K562 (cell line): ENCODE results near the gene LCE3A. TPM values are rescaled to one million over a fixed set of nuclear protein-coding genes. Genes with fewer than 3 reads are reported as not detected.

Source experiments
- ATAC-seq: fragments of 200-7000 bp; cut with Tn5 transposase; 3 replicates; pipeline ENCODE4 v1.9.1; 2020; ENCODE audit warnings: moderate library complexity
- BruUV-seq: library from RNA; stranded (reverse); fragments of 400-500 nt; replicated peaks from 2 replicates; lab custom pipeline; 2021; lab: Mats Ljungman, UMichigan
- CTCF ChIA-PET: fragments of 300-600 bp; formaldehyde crosslinking; extraction: SDS; loops from one replicate; lab custom pipeline; 2021; ENCODE audit warnings: low intra/inter-chr PET ratio; lab: Yijun Ruan, JAX
- POLR2A ChIA-PET: fragments of 300-600, 350-650 bp; sonication (Branson Sonifier 250); formaldehyde crosslinking; extraction: SDS; loops from one replicate; lab custom pipeline; 2021; ENCODE audit warnings: antibody characterized with exemption, inconsistent platforms; lab: Yijun Ruan, JAX
- DNase-seq, 4 experiments: peaks; one replicate each; pipeline versions ENCODE4 v3.0.0 to v3.0.0-alpha.2; 2011 to 2018; ENCODE audit warnings: low spot score in 3 of 4, mixed read lengths in 3 of 4; ENCODE audit errors: extremely low read depth in 1 of 4
- FAIRE-seq: peaks from 2 replicates; lab custom pipeline; 2011; peaks lifted over from hg19 to GRCh38; lab: Jason Lieb, UNC
- H2AFZ ChIP-seq: 2 replicates; pipeline ENCODE4 v1.6.0; 2011; ENCODE audit warnings: low read depth, low read length, control low read depth, inconsistent platforms
- H3K27ac ChIP-seq: fragments of 200-600 bp; 3 replicates; pipeline ENCODE4 v1.8.0; 2011; ENCODE audit warnings: low read depth, mild to moderate bottlenecking, control low read depth, inconsistent platforms, low read length, moderate library complexity, mixed read lengths; ENCODE audit errors: extremely low read depth
- H3K27me3 ChIP-seq, 2 experiments: fragments of 300-600 bp in 1 of 2; 2 replicates in 1 of 2; 3 replicates in 1 of 2; pipeline versions ENCODE4 v1.6.0 to v1.8.0; 2011; ENCODE audit warnings: inconsistent platforms in 2 of 2, low read length in 2 of 2, mild to moderate bottlenecking in 1 of 2, mixed read lengths in 1 of 2, moderate library complexity in 1 of 2; ENCODE audit not compliant: control insufficient read depth in 2 of 2, insufficient read depth in 2 of 2
- H3K36me3 ChIP-seq: fragments of 300-600 bp; 3 replicates; pipeline ENCODE4 v1.8.0; 2011; ENCODE audit warnings: mild to moderate bottlenecking, low read length, inconsistent platforms; ENCODE audit not compliant: control insufficient read depth, insufficient read depth
- H3K4me1 ChIP-seq, 2 experiments: fragments of 200-600 bp in 1 of 2; replicated peaks in 1 of 2; 2 replicates in 1 of 2; 3 replicates in 1 of 2; pipeline versions ENCODE4 v1.5.1 to v1.8.0; 2011; ENCODE audit warnings: inconsistent platforms in 2 of 2, low read length in 2 of 2, mild to moderate bottlenecking in 1 of 2, mixed read lengths in 1 of 2, moderate library complexity in 1 of 2; ENCODE audit not compliant: control insufficient read depth in 2 of 2, insufficient read depth in 2 of 2
- H3K4me2 ChIP-seq: 2 replicates; pipeline ENCODE4 v1.6.1; 2011; ENCODE audit warnings: low read length, control low read depth, inconsistent platforms, mixed read lengths; ENCODE audit not compliant: insufficient read depth
- H3K4me3 ChIP-seq: fragments of 200-600 bp; sonication (generic), shearing (Covaris generic); 2 replicates; pipeline ENCODE4 v1.5.1; 2016; ENCODE audit warnings: control low read depth, inconsistent platforms
- H3K79me2 ChIP-seq: fragments of 200-600 bp; 3 replicates; pipeline ENCODE4 v1.8.0; 2011; ENCODE audit warnings: low read length, inconsistent platforms; ENCODE audit not compliant: control insufficient read depth, insufficient read depth
- H3K9ac ChIP-seq, 2 experiments: 2 replicates each; pipeline versions ENCODE4 v1.6.0 to v1.6.1; 2011; ENCODE audit warnings: low read depth in 2 of 2, low read length in 2 of 2, control low read depth in 1 of 2, inconsistent platforms in 1 of 2, mild to moderate bottlenecking in 1 of 2, mixed read lengths in 1 of 2; ENCODE audit not compliant: insufficient read depth in 1 of 2
- H3K9me1 ChIP-seq: one replicate; pipeline ENCODE4 v1.6.0; 2011; ENCODE audit warnings: inconsistent platforms, mild to moderate bottlenecking, low read length, moderate library complexity; ENCODE audit not compliant: control insufficient read depth, insufficient read depth
- H3K9me3 ChIP-seq: replicated peaks from 2 replicates; pipeline ENCODE4 v1.5.1; 2011; ENCODE audit warnings: low read depth, low read length, inconsistent platforms; ENCODE audit not compliant: control insufficient read depth, insufficient read depth
- H4K20me1 ChIP-seq: replicated peaks from 2 replicates; pipeline ENCODE4 v1.6.1; 2011; ENCODE audit warnings: low read length, inconsistent platforms, mixed read lengths; ENCODE audit not compliant: control insufficient read depth, insufficient read depth
- JUND ChIP-seq, 2 experiments: IDR thresholded peaks; 2 replicates in 1 of 2; 3 replicates in 1 of 2; pipeline ENCODE4 v1.6.1; 2011; ENCODE audit warnings: borderline replicate concordance in 2 of 2, low read depth in 2 of 2, low read length in 2 of 2, improper control_type of control experiment in 1 of 2, missing biosample characterization in 1 of 2, missing genetic modification characterization in 1 of 2, missing genetic modification reagents in 1 of 2
- RAD21 ChIP-seq, 2 experiments: fragments of 250-450 bp in 1 of 2; fragments of 450-650 bp in 1 of 2; sonication (Bioruptor Pico) in 1 of 2; formaldehyde crosslinking in 1 of 2; IDR thresholded peaks in 1 of 2; conservative IDR thresholded peaks in 1 of 2; 2 replicates each; pipeline versions ENCODE4 v1.4.0 to v1.8.0; 2020 to 2022; ENCODE audit warnings: mild to moderate bottlenecking in 2 of 2, moderate library complexity in 1 of 2
- RBM22 ChIP-seq: fragments of 200-400 bp; formaldehyde crosslinking; IDR thresholded peaks from 2 replicates; pipeline ENCODE4 v1.6.1; 2018; ENCODE audit warnings: low read length, low read depth; ENCODE audit not compliant: poor library complexity, severe bottlenecking
- SIX5 ChIP-seq, 2 experiments: IDR thresholded peaks; 2 replicates each; pipeline ENCODE4 v1.6.1; 2011; ENCODE audit warnings: low read length in 2 of 2, borderline replicate concordance in 1 of 2, low read depth in 1 of 2, mild to moderate bottlenecking in 1 of 2, moderate library complexity in 1 of 2; ENCODE audit not compliant: insufficient read depth in 1 of 2
- STAT5B ChIP-seq: fragments of 250-450 bp; sonication (Bioruptor Pico); IDR thresholded peaks from 2 replicates; pipeline ENCODE4 v1.8.0; 2021; ENCODE audit warnings: mild to moderate bottlenecking, inconsistent platforms
- TBL1XR1 ChIP-seq, 2 experiments: IDR thresholded peaks; 2 replicates each; pipeline ENCODE4 v1.6.1; 2012; ENCODE audit warnings: improper control_type of control experiment in 2 of 2, low read length in 2 of 2, mild to moderate bottlenecking in 1 of 2
- WGBS: fragments of 100-300 bp; shearing (Covaris generic); methylation state at CpG from one replicate; pipeline ENCODE4 v1.1.6; 2016; ENCODE audit warnings: low coverage, mixed read lengths; ENCODE audit not compliant: insufficient coverage; ENCODE audit errors: missing lambda C conversion rate; 5-methylcytosine and 5-hydroxymethylcytosine counted together
- in situ Hi-C: fragments of 300-500 bp; cut with MboI; formaldehyde crosslinking; loops from 4 replicates; pipeline ENCODE4 v1.15.0; 2018; ENCODE audit warnings: inconsistent platforms, mixed read lengths
- intact Hi-C: fragments of 100-400 bp; cut with micrococcal nuclease; formaldehyde crosslinking; loops from 2 replicates; pipeline ENCODE4 v1.14.2; 2022
- polyA plus RNA-seq, 8 experiments: library from polyadenylated mRNA; depleted of rRNA in 4 of 8; stranded (reverse) in 5 of 8; unstranded in 3 of 8; fragments of >200 nt; fragmentation: Nextera tagmentation in 2 of 8; fragmentation: Illumina TruSeq in 1 of 8; extraction: Ambion mirVana in 2 of 8; extraction: Trizol in 1 of 8; gene quantifications; 2 replicates each; pipeline versions ENCODE4 v1.2.1 to v1.2.3, GENCODE V29; 2011 to 2014; ENCODE audit warnings: inconsistent platforms in 1 of 8, missing spikeins in 1 of 8
- total RNA-seq, 7 experiments: library from RNA; depleted of rRNA in 6 of 7; stranded (reverse); fragments of >200 nt in 6 of 7; fragmentation: Illumina TruSeq in 2 of 7; extraction: Trizol in 2 of 7; gene quantifications; 2 replicates each; pipeline versions ENCODE4 v1.2.1 to v1.2.3, GENCODE V29; 2011 to 2021; ENCODE audit warnings: low replicate concordance in 1 of 7
- TF ChIP-seq, protein P1 (sequence below): sonication (generic); formaldehyde crosslinking; IDR thresholded peaks from 2 replicates; pipeline ENCODE4 v1.8.0; 2022; ENCODE audit warnings: mild to moderate bottlenecking, missing genetic modification reagents
- TF ChIP-seq, protein P2 (sequence below): fragments of 250-450 bp; sonication (Bioruptor Pico); IDR thresholded peaks from 2 replicates; pipeline ENCODE4 v1.4.0; 2020; ENCODE audit warnings: mild to moderate bottlenecking
- TF ChIP-seq, protein P3 (sequence below), 2 experiments: fragments of 450-650 bp; conservative IDR thresholded peaks; 2 replicates each; pipeline ENCODE4 v1.6.1; 2017; ENCODE audit warnings: mild to moderate bottlenecking in 2 of 2, moderate library complexity in 2 of 2
- TF ChIP-seq, protein P4 (sequence below), 3 experiments: IDR thresholded peaks in 2 of 3; conservative IDR thresholded peaks in 1 of 3; 2 replicates each; pipeline ENCODE4 v1.5.1; 2011 to 2012; ENCODE audit warnings: low read length in 3 of 3, mild to moderate bottlenecking in 3 of 3, control low read depth in 2 of 3, improper control_type of control experiment in 1 of 3, inconsistent platforms in 1 of 3, low read depth in 1 of 3, mixed read lengths in 1 of 3, moderate library complexity in 1 of 3; ENCODE audit not compliant: insufficient read depth in 2 of 3
- TF ChIP-seq, protein P5 (sequence below): fragments of 250-450 bp; sonication (Bioruptor Pico); IDR thresholded peaks from 2 replicates; pipeline ENCODE4 v1.5.0; 2020; ENCODE audit warnings: mild to moderate bottlenecking, borderline replicate concordance

The LCE3A gene
- total and polyA plus RNA-seq, 9 of the 15 experiments (the other 6 are each of a cell fraction or from before 2014, with no cell fraction given), result not detected

DNA sequence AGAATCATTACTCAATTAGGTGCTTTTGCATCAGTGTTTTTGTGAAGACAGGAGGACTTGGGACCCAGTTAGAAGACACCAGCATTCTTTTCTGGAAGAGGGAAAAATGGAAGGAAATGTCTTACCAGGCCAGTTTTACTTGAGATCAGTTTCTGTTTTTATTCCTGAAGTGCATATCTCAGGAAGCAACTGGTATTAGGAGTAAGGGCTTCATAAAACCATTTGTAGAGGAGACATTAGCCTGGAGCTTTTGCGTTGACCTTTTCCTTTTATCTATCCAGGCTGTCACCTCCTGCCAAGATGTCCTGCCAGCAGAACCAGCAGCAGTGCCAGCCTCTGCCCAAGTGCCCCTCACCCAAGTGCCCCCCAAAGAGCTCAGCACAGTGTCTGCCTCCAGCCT is 9.4 kb downstream of the LCE3A start, which contains the start of gene LCE3B:
Gene LCE3B, plus strand, starts transcription at position 301 of the 400 bp plus-strand sequence. Its CDS starts 0 bp downstream, at position 301.
- no peaks in the 10 kb centered on the region for H3K27me3 ChIP-seq
- no peaks in the 10 kb centered on the region for H3K9me1 ChIP-seq
- 0% methylated on average over 1 of the region's 1 CpG for WGBS
- in situ Hi-C loops, result no loop called here
- H3K9me3 ChIP-seq, result no peaks in the 10 kb centered on the region
- H3K9ac ChIP-seq, result no peak within 1 kb of the TSS
- no peak for FAIRE-seq
- no peak within 1 kb of the TSS for H2AFZ ChIP-seq
- no peaks in the 10 kb centered on the region for H3K36me3 ChIP-seq
- no peak within 1 kb of the TSS for H3K4me3 ChIP-seq
- no TSS peak for BruUV-seq
- DNase-seq, result no peak
- H3K79me2 ChIP-seq, result no peaks in the 10 kb centered on the region
- H4K20me1 ChIP-seq, result no peaks in the 10 kb centered on the region
- no peak for ATAC-seq
- no peaks in the 10 kb centered on the region for H3K4me1 ChIP-seq
- intact Hi-C loops, result no loop called here
- no peak within 1 kb of the TSS for H3K27ac ChIP-seq
- H3K4me2 ChIP-seq, result no peak within 1 kb of the TSS
- ChIA-PET CTCF (no interaction called here), POLR2A (no interaction called here)
- TF ChIP-seq, protein P1, sequence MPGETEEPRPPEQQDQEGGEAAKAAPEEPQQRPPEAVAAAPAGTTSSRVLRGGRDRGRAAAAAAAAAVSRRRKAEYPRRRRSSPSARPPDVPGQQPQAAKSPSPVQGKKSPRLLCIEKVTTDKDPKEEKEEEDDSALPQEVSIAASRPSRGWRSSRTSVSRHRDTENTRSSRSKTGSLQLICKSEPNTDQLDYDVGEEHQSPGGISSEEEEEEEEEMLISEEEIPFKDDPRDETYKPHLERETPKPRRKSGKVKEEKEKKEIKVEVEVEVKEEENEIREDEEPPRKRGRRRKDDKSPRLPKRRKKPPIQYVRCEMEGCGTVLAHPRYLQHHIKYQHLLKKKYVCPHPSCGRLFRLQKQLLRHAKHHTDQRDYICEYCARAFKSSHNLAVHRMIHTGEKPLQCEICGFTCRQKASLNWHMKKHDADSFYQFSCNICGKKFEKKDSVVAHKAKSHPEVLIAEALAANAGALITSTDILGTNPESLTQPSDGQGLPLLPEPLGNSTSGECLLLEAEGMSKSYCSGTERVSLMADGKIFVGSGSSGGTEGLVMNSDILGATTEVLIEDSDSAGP, result no peak
- TF ChIP-seq RBM22 (no peak), RAD21 (CRISPR knock-in tag; conservative IDR thresholded peaks at IDR 0.05 in 1 of 2, IDR thresholded peaks at IDR 0.05 in 1 of 2) (no peak), TBL1XR1 (IDR thresholded peaks at IDR 0.05; ENCODE audit: low read length in 2 of 2) (no peak), STAT5B (no peak), JUND (IDR thresholded peaks at IDR 0.05; ENCODE audit: borderline replicate concordance, low read depth, low read length) (no peak), JUND (tag; IDR thresholded peaks at IDR 0.05; ENCODE audit: borderline replicate concordance, low read depth, low read length) (no peak), SIX5 (IDR thresholded peaks at IDR 0.05; ENCODE audit: borderline replicate concordance in 1 of 2, insufficient read depth in 1 of 2, low read depth in 1 of 2, low read length in 2 of 2) (no peak)
- TF ChIP-seq, protein P2, sequence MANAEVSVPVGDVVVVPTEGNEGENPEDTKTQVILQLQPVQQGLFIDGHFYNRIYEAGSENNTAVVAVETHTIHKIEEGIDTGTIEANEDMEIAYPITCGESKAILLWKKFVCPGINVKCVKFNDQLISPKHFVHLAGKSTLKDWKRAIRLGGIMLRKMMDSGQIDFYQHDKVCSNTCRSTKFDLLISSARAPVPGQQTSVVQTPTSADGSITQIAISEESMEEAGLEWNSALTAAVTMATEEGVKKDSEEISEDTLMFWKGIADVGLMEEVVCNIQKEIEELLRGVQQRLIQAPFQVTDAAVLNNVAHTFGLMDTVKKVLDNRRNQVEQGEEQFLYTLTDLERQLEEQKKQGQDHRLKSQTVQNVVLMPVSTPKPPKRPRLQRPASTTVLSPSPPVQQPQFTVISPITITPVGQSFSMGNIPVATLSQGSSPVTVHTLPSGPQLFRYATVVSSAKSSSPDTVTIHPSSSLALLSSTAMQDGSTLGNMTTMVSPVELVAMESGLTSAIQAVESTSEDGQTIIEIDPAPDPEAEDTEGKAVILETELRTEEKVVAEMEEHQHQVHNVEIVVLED, result no peak
- TF ChIP-seq, protein P3, sequence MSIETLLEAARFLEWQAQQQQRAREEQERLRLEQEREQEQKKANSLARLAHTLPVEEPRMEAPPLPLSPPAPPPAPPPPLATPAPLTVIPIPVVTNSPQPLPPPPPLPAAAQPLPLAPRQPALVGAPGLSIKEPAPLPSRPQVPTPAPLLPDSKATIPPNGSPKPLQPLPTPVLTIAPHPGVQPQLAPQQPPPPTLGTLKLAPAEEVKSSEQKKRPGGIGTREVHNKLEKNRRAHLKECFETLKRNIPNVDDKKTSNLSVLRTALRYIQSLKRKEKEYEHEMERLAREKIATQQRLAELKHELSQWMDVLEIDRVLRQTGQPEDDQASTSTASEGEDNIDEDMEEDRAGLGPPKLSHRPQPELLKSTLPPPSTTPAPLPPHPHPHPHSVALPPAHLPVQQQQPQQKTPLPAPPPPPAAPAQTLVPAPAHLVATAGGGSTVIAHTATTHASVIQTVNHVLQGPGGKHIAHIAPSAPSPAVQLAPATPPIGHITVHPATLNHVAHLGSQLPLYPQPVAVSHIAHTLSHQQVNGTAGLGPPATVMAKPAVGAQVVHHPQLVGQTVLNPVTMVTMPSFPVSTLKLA (conservative IDR thresholded peaks at IDR 0.05), result no peak
- TF ChIP-seq, protein P4, sequence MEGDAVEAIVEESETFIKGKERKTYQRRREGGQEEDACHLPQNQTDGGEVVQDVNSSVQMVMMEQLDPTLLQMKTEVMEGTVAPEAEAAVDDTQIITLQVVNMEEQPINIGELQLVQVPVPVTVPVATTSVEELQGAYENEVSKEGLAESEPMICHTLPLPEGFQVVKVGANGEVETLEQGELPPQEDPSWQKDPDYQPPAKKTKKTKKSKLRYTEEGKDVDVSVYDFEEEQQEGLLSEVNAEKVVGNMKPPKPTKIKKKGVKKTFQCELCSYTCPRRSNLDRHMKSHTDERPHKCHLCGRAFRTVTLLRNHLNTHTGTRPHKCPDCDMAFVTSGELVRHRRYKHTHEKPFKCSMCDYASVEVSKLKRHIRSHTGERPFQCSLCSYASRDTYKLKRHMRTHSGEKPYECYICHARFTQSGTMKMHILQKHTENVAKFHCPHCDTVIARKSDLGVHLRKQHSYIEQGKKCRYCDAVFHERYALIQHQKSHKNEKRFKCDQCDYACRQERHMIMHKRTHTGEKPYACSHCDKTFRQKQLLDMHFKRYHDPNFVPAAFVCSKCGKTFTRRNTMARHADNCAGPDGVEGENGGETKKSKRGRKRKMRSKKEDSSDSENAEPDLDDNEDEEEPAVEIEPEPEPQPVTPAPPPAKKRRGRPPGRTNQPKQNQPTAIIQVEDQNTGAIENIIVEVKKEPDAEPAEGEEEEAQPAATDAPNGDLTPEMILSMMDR (IDR thresholded peaks at IDR 0.05 in 2 of 3, conservative IDR thresholded peaks at IDR 0.05 in 1 of 3; ENCODE audit: insufficient read depth in 2 of 3, low read depth in 1 of 3, low read length in 3 of 3), result no peak
- TF ChIP-seq, protein P5, sequence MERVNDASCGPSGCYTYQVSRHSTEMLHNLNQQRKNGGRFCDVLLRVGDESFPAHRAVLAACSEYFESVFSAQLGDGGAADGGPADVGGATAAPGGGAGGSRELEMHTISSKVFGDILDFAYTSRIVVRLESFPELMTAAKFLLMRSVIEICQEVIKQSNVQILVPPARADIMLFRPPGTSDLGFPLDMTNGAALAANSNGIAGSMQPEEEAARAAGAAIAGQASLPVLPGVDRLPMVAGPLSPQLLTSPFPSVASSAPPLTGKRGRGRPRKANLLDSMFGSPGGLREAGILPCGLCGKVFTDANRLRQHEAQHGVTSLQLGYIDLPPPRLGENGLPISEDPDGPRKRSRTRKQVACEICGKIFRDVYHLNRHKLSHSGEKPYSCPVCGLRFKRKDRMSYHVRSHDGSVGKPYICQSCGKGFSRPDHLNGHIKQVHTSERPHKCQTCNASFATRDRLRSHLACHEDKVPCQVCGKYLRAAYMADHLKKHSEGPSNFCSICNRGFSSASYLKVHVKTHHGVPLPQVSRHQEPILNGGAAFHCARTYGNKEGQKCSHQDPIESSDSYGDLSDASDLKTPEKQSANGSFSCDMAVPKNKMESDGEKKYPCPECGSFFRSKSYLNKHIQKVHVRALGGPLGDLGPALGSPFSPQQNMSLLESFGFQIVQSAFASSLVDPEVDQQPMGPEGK (CRISPR knock-in tag), result no peak
